Ascending aorta (tissue), 2 donors: ENCODE results near the gene CLSTN1. TPM values are rescaled to one million over a fixed set of nuclear protein-coding genes. Genes with fewer than 3 reads are reported as not detected.
"Not testable (repeated sequence)": the region's sequence is repeated elsewhere in the genome, so short reads cannot be mapped to it uniquely, and the experiment has no call there.

Source experiments
- DNase-seq, 2 donors: peaks; one replicate each; pipeline ENCODE4 v3.0.0-alpha.2; 2019; ENCODE audit warnings: low spot score in 2 of 2
- H3K27ac ChIP-seq, 2 donors: fragments of 200-600 bp; sonication (generic); one replicate each; pipeline ENCODE4 v1.5.1; 2016 to 2017; ENCODE audit warnings: mild to moderate bottlenecking in 1 of 2
- H3K27me3 ChIP-seq: fragments of 200-600 bp; sonication (generic); one replicate; pipeline ENCODE4 v1.5.1; 2017
- H3K36me3 ChIP-seq, 2 donors: fragments of 200-600 bp; sonication (generic); one replicate each; pipeline ENCODE4 v1.5.1; 2016
- H3K4me1 ChIP-seq, 2 donors: fragments of 200-600 bp; sonication (generic); one replicate each; pipeline ENCODE4 v1.5.1; 2016 to 2017; ENCODE audit warnings: mild to moderate bottlenecking in 1 of 2
- H3K4me3 ChIP-seq, 2 donors: fragments of 200-600 bp; sonication (generic); one replicate each; pipeline ENCODE4 v1.5.1; 2016 to 2017; ENCODE audit warnings: mild to moderate bottlenecking in 1 of 2
- H3K9me3 ChIP-seq, 2 donors: fragments of 200-600 bp; sonication (generic); one replicate each; pipeline ENCODE4 v1.5.1; 2016
- intact Hi-C: fragments of 100-400 bp; cut with DNase I; formaldehyde crosslinking; loops from one replicate; pipeline ENCODE4 v1.15.1; 2023
- total RNA-seq: library from RNA; depleted of rRNA; stranded (reverse); fragments of >200 nt; gene quantifications from one replicate; pipeline ENCODE4 v1.1.0, GENCODE V29; 2016
- TF ChIP-seq, protein P1 (sequence below), 3 experiments: fragments of 200-600 bp in 2 of 3; fragments of 450-650 bp in 1 of 3; sonication (generic) in 2 of 3; IDR thresholded peaks; one replicate each; pipeline ENCODE4 v1.5.1; 2016 to 2019; ENCODE audit warnings: antibody characterized with exemption in 3 of 3, mild to moderate bottlenecking in 1 of 3, moderate library complexity in 1 of 3

Gene CLSTN1
- total RNA-seq, 1 donor from 2014 or later: 84.6 TPM

DNA sequence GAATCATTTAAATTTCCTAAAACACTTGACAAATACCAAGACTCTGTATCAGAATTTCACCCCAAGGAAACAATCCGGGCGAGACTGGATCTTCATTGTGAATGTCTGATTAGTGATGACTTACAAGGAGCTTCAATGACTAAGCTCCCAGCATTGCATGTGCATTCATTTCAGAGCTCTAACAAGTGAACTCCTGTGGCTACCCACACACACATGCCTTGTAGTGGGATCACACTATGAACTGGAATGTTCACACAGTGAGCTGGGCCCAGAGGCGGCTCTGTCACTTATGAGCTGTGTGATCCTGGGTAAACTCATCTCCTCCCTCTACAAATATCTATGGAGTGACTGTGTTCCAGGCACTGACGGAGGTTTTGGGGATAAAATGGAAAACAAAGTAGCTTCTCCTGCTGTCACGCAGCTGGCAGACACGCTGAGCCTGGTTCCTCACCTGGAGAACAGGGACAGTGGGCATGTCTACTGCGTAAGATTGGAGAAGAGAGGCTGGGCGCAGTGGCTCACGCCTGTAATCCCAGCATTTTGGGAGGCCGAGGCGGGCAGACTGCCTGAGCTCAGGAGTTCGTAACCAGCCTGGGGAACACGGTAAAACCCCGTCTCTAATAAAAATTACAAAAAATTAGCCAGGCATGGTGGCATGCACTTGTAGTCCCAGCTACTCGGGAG lies 56.9 kb downstream of the CLSTN1 start:
- Histone ChIP-seq H3K27ac (no peak overlapping the region), H3K27me3 (no peaks in the 10 kb centered on the region), H3K4me1 (no peaks in the 10 kb centered on the region), H3K36me3 (peaks cover 1 to 11% of the 10 kb centered on the region in 2 donors), H3K4me3 (no peak overlapping the region), H3K9me3 (no peaks in the 10 kb centered on the region)
- TF ChIP-seq, protein P1, sequence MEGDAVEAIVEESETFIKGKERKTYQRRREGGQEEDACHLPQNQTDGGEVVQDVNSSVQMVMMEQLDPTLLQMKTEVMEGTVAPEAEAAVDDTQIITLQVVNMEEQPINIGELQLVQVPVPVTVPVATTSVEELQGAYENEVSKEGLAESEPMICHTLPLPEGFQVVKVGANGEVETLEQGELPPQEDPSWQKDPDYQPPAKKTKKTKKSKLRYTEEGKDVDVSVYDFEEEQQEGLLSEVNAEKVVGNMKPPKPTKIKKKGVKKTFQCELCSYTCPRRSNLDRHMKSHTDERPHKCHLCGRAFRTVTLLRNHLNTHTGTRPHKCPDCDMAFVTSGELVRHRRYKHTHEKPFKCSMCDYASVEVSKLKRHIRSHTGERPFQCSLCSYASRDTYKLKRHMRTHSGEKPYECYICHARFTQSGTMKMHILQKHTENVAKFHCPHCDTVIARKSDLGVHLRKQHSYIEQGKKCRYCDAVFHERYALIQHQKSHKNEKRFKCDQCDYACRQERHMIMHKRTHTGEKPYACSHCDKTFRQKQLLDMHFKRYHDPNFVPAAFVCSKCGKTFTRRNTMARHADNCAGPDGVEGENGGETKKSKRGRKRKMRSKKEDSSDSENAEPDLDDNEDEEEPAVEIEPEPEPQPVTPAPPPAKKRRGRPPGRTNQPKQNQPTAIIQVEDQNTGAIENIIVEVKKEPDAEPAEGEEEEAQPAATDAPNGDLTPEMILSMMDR (IDR thresholded peaks at IDR 0.05): no peak
- intact Hi-C loops: no loop called here
- DNase-seq: no peak

DNA sequence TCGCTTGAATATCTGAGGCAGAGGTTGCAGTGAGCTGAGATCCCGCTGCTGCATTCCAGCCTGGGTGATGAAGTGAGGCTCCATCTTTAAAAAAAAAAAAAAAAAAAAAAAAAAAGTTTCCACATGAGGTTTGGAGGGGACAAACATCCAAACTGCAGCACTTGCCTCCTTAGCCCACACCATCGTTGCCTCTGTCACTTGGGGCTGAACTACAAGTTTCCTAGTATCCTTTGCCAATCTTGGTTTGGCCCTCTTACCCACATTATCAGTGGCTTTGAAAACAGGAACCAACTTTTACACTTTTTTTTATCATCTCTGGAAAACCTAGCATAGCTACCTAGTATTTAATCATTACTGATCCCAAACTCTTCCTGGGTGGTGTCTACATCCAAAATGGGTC lies 59.2 kb downstream of the CLSTN1 start:
- TF ChIP-seq, protein P1 (IDR thresholded peaks at IDR 0.05): no peak
- Histone ChIP-seq H3K4me3 (no peak overlapping the region), H3K9me3 (no peaks in the 10 kb centered on the region), H3K4me1 (no peaks in the 10 kb centered on the region), H3K27me3 (no peaks in the 10 kb centered on the region), H3K36me3 (peaks cover 2 to 9% of the 10 kb centered on the region in 2 donors), H3K27ac (no peak overlapping the region)
- intact Hi-C loops: no loop called here
- no peak for DNase-seq

DNA sequence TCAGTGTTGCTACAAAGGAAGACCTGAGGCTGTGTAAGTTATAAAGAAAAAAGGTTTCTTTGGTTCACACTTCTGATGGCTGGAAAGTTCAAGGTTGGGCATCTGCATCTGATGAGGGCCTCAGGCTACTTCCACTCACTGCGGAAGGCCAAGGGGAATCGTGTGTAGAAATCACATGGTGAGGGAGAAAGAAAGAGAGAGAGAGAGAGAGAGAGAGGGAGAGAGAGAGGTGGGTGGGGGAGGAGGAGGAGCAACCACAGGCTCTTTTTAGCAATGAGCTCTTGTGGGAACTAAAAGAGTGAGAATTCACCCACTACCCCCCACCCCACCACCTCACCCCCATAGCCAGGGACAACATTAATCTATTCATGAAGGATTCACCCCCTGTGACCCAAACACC lies 59.9 kb downstream of the CLSTN1 start:
- H3K27ac ChIP-seq: no peak overlapping the region
- H3K36me3 ChIP-seq: peaks cover 2 to 9% of the 10 kb centered on the region in 2 donors
- no peaks in the 10 kb centered on the region for H3K4me1 ChIP-seq
- intact Hi-C loops: no loop called here
- no peak overlapping the region for H3K4me3 ChIP-seq
- DNase-seq: no peak
- no peaks in the 10 kb centered on the region for H3K9me3 ChIP-seq
- TF ChIP-seq, protein P1 (IDR thresholded peaks at IDR 0.05): no peak
- H3K27me3 ChIP-seq: no peaks in the 10 kb centered on the region

DNA sequence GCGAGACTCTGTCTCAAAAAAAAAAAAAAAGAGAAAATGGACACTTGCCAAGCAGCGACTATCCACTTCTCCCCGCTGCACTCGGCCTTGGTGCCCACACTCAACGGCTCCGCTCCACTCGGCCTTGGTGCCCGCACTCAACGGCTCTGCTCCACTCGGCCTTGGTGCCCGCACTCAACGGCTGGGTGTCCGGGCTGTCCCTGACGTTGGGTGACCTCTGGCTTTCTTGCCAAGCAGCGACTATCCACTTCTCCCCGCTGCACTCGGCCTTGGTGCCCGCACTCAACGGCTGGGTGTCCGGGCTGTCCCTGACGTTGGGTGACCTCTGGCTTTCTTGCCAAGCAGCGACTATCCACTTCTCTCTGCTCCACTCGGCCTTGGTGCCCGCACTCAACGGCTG lies 61.3 kb downstream of the CLSTN1 start:
- intact Hi-C loops, H3K4me3 ChIP-seq, H3K27ac ChIP-seq, H3K4me1 ChIP-seq, DNase-seq, H3K9me3 ChIP-seq, H3K36me3 ChIP-seq, H3K27me3 ChIP-seq: not testable (repeated sequence)

DNA sequence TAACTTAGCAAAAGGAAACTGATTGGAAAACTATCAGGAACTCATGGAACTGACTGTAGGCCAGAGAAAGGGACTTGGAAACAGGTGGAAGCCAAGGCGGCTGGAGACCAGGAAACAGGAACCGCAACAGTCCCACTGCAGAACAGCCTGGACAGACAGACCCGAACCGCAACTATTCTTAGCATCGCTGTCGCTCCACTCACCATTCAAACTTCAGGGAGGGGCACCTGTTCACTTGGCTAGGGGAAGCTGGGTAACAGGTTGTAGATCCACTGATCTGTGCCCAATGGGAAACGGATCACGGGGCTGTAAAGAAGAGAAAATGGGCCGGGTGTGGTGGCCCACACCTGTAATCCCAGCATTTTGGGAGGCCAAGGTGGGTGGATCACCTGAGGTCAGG lies 61.9 kb downstream of the CLSTN1 start:
- TF ChIP-seq, protein P1 (IDR thresholded peaks at IDR 0.05): no peak
- Histone ChIP-seq H3K4me3 (no peak overlapping the region), H3K9me3 (no peaks in the 10 kb centered on the region), H3K27me3 (no peaks in the 10 kb centered on the region), H3K36me3 (peaks cover 2 to 9% of the 10 kb centered on the region in 2 donors), H3K27ac (no peak overlapping the region), H3K4me1 (no peaks in the 10 kb centered on the region)
- intact Hi-C loops: no loop called here
- DNase-seq: no peak

DNA sequence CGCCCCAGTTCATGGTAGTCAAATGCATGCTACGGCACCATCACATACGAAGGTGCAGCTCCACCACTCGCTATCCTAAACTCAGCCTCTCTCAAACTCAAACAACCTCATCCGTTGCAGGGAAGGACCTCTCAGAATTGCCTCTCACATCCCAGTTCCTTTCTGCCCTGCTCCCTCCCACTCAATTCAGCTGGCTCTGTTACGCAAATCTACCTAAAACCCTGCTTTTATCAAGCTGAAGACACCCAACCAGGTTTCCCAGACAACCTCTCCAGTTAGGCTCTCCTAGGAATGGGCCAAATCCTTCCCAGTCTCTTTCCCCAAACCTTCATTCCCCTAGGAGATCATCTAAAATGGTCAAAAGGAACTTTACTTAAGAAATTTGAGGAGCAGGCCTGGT lies 62.9 kb downstream of the CLSTN1 start:
- Histone ChIP-seq H3K27me3 (no peaks in the 10 kb centered on the region), H3K27ac (no peak overlapping the region), H3K4me1 (no peaks in the 10 kb centered on the region), H3K9me3 (no peaks in the 10 kb centered on the region), H3K36me3 (peaks cover 2 to 9% of the 10 kb centered on the region in 2 donors), H3K4me3 (no peak overlapping the region)
- no peak for DNase-seq
- intact Hi-C loops: no loop called here
- TF ChIP-seq, protein P1 (IDR thresholded peaks at IDR 0.05): no peak
